ENCODE data around the gene MRPS27.

MRPS27 gene

GRCh38 chr5:72364171-72364570, 44.1 kb upstream of the MRPS27 start:
- no peak for DNase-seq (ENCODE audit: extremely low read depth, low read depth)
- no peak overlapping the region for H3K4me3 ChIP-seq (replicated peaks; ENCODE audit: low read depth, low read length)
- TF ChIP-seq, protein P1, sequence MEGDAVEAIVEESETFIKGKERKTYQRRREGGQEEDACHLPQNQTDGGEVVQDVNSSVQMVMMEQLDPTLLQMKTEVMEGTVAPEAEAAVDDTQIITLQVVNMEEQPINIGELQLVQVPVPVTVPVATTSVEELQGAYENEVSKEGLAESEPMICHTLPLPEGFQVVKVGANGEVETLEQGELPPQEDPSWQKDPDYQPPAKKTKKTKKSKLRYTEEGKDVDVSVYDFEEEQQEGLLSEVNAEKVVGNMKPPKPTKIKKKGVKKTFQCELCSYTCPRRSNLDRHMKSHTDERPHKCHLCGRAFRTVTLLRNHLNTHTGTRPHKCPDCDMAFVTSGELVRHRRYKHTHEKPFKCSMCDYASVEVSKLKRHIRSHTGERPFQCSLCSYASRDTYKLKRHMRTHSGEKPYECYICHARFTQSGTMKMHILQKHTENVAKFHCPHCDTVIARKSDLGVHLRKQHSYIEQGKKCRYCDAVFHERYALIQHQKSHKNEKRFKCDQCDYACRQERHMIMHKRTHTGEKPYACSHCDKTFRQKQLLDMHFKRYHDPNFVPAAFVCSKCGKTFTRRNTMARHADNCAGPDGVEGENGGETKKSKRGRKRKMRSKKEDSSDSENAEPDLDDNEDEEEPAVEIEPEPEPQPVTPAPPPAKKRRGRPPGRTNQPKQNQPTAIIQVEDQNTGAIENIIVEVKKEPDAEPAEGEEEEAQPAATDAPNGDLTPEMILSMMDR (IDR thresholded peaks at IDR 0.05; ENCODE audit: low read depth, low read length, missing control alignments), result no peak

- DNase-seq (ENCODE audit: extremely low read depth, low read depth), result peak; percentile 70
- TF ChIP-seq, protein P1 (IDR thresholded peaks at IDR 0.05; ENCODE audit: low read depth, low read length, missing control alignments), result no peak
- no peak overlapping the region for H3K4me3 ChIP-seq (replicated peaks; ENCODE audit: low read depth, low read length)
These were observed 43.2 kb upstream of the MRPS27 start for GRCh38 chr5:72363166-72363802.

- TF ChIP-seq, protein P1 (IDR thresholded peaks at IDR 0.05; ENCODE audit: low read depth, low read length, missing control alignments), result no peak
- DNase-seq (ENCODE audit: extremely low read depth, low read depth), result no peak
- H3K4me3 ChIP-seq (replicated peaks; ENCODE audit: low read depth, low read length), result no peak overlapping the region
These were observed 39.8 kb upstream of the MRPS27 start for GRCh38 chr5:72359886-72360285.

DNA sequence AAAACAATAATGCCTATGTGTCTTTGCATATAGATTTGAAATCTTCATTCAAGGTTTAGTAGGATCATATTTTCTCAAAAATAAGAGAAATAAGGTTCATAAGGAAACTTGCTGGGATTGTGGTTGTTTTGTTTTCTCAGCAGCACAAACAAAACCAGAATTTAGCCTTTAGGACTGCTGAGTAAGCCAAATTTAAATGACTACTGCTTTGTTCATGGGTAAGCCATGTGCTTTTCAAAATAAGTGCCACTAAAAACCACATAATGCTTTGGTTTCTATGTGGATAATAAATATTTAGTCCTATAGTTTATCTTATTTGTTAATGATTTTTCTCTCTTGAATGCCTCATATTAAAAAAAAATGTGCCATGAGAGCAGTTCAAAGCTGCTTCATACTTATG, 38.9 kb upstream of the MRPS27 start:
- TF ChIP-seq, protein P1 (IDR thresholded peaks at IDR 0.05; ENCODE audit: low read depth, low read length, missing control alignments), result no peak
- no peak for DNase-seq (ENCODE audit: extremely low read depth, low read depth)
- no peak overlapping the region for H3K4me3 ChIP-seq (replicated peaks; ENCODE audit: low read depth, low read length)

GRCh38 chr5:72356361-72356760, 36.3 kb upstream of the MRPS27 start:
- no peak for DNase-seq (ENCODE audit: extremely low read depth, low read depth)
- no peak overlapping the region for H3K4me3 ChIP-seq (replicated peaks; ENCODE audit: low read depth, low read length)
- TF ChIP-seq, protein P1 (IDR thresholded peaks at IDR 0.05; ENCODE audit: low read depth, low read length, missing control alignments), result no peak

- no peak for DNase-seq (ENCODE audit: extremely low read depth, low read depth)
- TF ChIP-seq, protein P1 (IDR thresholded peaks at IDR 0.05; ENCODE audit: low read depth, low read length, missing control alignments), result peak; percentile 48
- no peak overlapping the region for H3K4me3 ChIP-seq (replicated peaks; ENCODE audit: low read depth, low read length)
These were observed 35.8 kb upstream of the MRPS27 start for GRCh38 chr5:72355706-72356299.
